Neural progenitor cell (in vitro differentiated cells): ENCODE data around the gene GADD45B. TPM values are rescaled to one million over a fixed set of nuclear protein-coding genes. Genes with fewer than 3 reads are reported as not detected.

Experiments used
- DNase-seq: peaks from one replicate; pipeline ENCODE4 v3.0.0-alpha.2; 2016; ENCODE audit warnings: low spot score
- H2AFZ ChIP-seq: fragments of 200-600 bp; sonication (generic); replicated peaks from 2 replicates; pipeline ENCODE4 v1.6.1; 2016; ENCODE audit warnings: antibody characterized with exemption
- H3F3A ChIP-seq: fragments of 200-600 bp; sonication (generic); 2 replicates; pipeline ENCODE4 v1.6.1; 2016; ENCODE audit warnings: antibody characterized with exemption, low read depth
- H3K27ac ChIP-seq: fragments of 200-600 bp; sonication (generic); 2 replicates; pipeline ENCODE4 v1.5.1; 2016; ENCODE audit warnings: mild to moderate bottlenecking
- H3K27me3 ChIP-seq: fragments of 200-600 bp; sonication (generic); 2 replicates; pipeline ENCODE4 v1.6.1; 2016; ENCODE audit warnings: mild to moderate bottlenecking, moderate library complexity
- H3K36me3 ChIP-seq: fragments of 200-600 bp; sonication (generic); 2 replicates; pipeline ENCODE4 v1.5.1; 2016
- H3K4me1 ChIP-seq: fragments of 200-600 bp; sonication (generic); 2 replicates; pipeline ENCODE4 v1.6.1; 2016; ENCODE audit warnings: mixed run types
- H3K4me2 ChIP-seq: fragments of 200-600 bp; sonication (generic); 2 replicates; pipeline ENCODE4 v1.6.1; 2016
- H3K4me3 ChIP-seq: fragments of 200-600 bp; sonication (generic); 2 replicates; pipeline ENCODE4 v1.5.1; 2016
- H3K79me2 ChIP-seq: fragments of 200-600 bp; sonication (generic); 2 replicates; pipeline ENCODE4 v1.6.1; 2016; ENCODE audit warnings: low read depth
- H3K9ac ChIP-seq: fragments of 200-600 bp; sonication (generic); 2 replicates; pipeline ENCODE4 v1.6.1; 2016
- H3K9me3 ChIP-seq: fragments of 200-600 bp; sonication (generic); 2 replicates; pipeline ENCODE4 v1.5.1; 2016; ENCODE audit warnings: low read depth
- H4K20me1 ChIP-seq: fragments of 200-600 bp; sonication (generic); 2 replicates; pipeline ENCODE4 v1.6.1; 2016; ENCODE audit warnings: low read depth
- H3K27ac Mint-ChIP-seq: 3 replicates; pipeline ENCODE4 v1.8.0; 2021; ENCODE audit warnings: mixed read lengths
- H3K27me3 Mint-ChIP-seq: 2 replicates; pipeline ENCODE4 v1.8.0; 2022; ENCODE audit warnings: low read depth, mild to moderate bottlenecking, inconsistent platforms, moderate library complexity, mixed read lengths; ENCODE audit not compliant: insufficient read depth
- H3K36me3 Mint-ChIP-seq: 3 replicates; pipeline ENCODE4 v1.8.0; 2021; ENCODE audit warnings: mixed read lengths
- H3K4me1 Mint-ChIP-seq: 3 replicates; pipeline ENCODE4 v1.8.0; 2021; ENCODE audit warnings: mixed read lengths
- H3K4me3 Mint-ChIP-seq: 3 replicates; pipeline ENCODE4 v1.8.0; 2021; ENCODE audit warnings: mild to moderate bottlenecking, moderate library complexity, mixed read lengths
- H3K9me3 Mint-ChIP-seq: 3 replicates; pipeline ENCODE4 v1.8.0; 2020; ENCODE audit warnings: mixed read lengths
- CTCF ChIP-seq: fragments of 200-600 bp; sonication (generic); IDR thresholded peaks from 2 replicates; pipeline ENCODE4 v1.5.1; 2017; ENCODE audit warnings: antibody characterized with exemption, mild to moderate bottlenecking
- EZH2 ChIP-seq: fragments of 200-600 bp; sonication (generic); IDR thresholded peaks from 2 replicates; pipeline ENCODE4 v1.6.1; 2017; ENCODE audit warnings: antibody characterized with exemption, mild to moderate bottlenecking, moderate library complexity
- EZH2phosphoT487 ChIP-seq: fragments of 200-600 bp; sonication (generic); IDR thresholded peaks from 2 replicates; pipeline ENCODE4 v1.6.1; 2017; ENCODE audit warnings: antibody characterized with exemption
- microRNA-seq: library from miRNA; unstranded; fragments of <30 nt; microRNA quantifications from one replicate; pipeline ENCODE4, GENCODE V29; 2016
- small RNA-seq: library from RNA; depleted of rRNA; stranded (forward); fragments of <200 nt; gene quantifications from one replicate; pipeline ENCODE3, GENCODE V24; 2015
- total RNA-seq: library from RNA; depleted of rRNA; stranded (reverse); fragments of >200 nt; gene quantifications from 2 replicates; pipeline ENCODE4 v1.2.3, GENCODE V29; 2015; ENCODE audit warnings: low replicate concordance

GADD45B gene
- total RNA-seq, 1 donor from 2014 or later, result 6.2 TPM

DNA sequence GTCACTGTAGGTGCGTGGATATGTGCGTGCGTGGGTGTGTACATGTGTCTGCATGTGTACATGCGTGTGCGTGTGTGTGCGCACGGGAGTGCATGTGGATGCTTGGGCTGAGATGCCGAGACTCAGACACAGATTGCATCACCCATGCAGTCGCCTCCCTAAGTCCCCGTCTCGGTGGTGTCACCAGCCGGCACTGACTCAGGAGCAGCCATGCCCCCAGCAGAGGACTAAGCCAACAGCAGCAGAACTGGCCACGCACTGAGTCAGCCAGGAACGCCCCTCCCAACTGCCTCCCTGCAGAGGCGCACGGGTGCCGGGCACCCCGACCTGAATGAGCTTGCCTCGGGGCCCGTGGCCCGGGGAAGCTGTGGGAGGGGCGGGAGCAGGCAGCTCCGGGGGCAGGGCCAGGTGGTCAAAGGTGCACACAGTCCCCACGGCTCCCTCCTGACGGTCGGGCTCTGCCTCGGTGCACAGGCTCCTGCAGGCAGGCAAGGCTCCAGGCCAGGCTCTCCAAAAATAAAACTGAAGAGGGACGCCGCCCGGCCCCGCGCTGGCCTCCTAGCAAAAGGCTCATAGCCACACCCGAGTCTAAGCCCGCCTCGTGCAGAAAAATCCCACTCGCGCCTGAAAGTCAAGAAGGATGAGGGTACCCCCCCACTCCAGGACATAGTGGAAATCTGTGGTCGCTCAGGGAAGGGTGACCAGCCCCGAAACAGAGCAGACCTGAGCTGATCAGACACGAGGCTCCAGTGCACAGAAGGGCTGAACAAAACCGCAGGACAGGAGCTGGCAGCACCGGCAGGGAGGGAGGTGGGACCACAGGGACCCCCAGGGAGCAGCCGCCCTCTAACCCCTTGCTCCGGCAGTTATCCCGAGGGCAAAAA lies 49.2 kb downstream of the GADD45B start:
- no peaks in the 10 kb centered on the region for H3K36me3 Mint-ChIP-seq
- Histone ChIP-seq H3K27ac (no peak overlapping the region), H3K9ac (no peak overlapping the region), H3K79me2 (no peaks in the 10 kb centered on the region), H3F3A (peaks cover 20% of the 10 kb centered on the region), H3K36me3 (no peaks in the 10 kb centered on the region), H3K4me3 (no peak overlapping the region), H3K4me1 (peaks cover 8% of the 10 kb centered on the region), H3K27me3 (no peaks in the 10 kb centered on the region), H3K4me2 (peak overlapping the region; percentile 36), H2AFZ (no peak overlapping the region), H3K9me3 (no peaks in the 10 kb centered on the region), H4K20me1 (no peaks in the 10 kb centered on the region)
- peaks cover 23% of the 10 kb centered on the region for H3K4me1 Mint-ChIP-seq
- no peak for DNase-seq
- H3K27me3 Mint-ChIP-seq, result peaks cover 8% of the 10 kb centered on the region
- H3K4me3 Mint-ChIP-seq, result no peak overlapping the region
- no peak for TF ChIP-seq EZH2
- TF ChIP-seq CTCF, result no peak
- TF ChIP-seq EZH2phosphoT487, result no peak
- H3K27ac Mint-ChIP-seq, result no peak overlapping the region
- no peaks in the 10 kb centered on the region for H3K9me3 Mint-ChIP-seq

GRCh38 chr19:2527171-2527570 lies 51.2 kb downstream of the GADD45B start:
- H3K4me3 Mint-ChIP-seq, result no peak overlapping the region
- H3F3A ChIP-seq, result peaks cover 20% of the 10 kb centered on the region
- H3K27me3 ChIP-seq, result no peaks in the 10 kb centered on the region
- peaks cover 2% of the 10 kb centered on the region for H3K36me3 Mint-ChIP-seq
- no peak overlapping the region for H3K27ac Mint-ChIP-seq
- peaks cover 8% of the 10 kb centered on the region for H3K9me3 Mint-ChIP-seq
- no peak overlapping the region for H3K27ac ChIP-seq
- no peaks in the 10 kb centered on the region for H4K20me1 ChIP-seq
- peaks cover 17% of the 10 kb centered on the region for H3K4me1 Mint-ChIP-seq
- no peak overlapping the region for H3K9ac ChIP-seq
- peaks cover 8% of the 10 kb centered on the region for H3K27me3 Mint-ChIP-seq
- no peaks in the 10 kb centered on the region for H3K9me3 ChIP-seq
- no peaks in the 10 kb centered on the region for H3K36me3 ChIP-seq
- no peak for TF ChIP-seq EZH2
- TF ChIP-seq CTCF, result no peak
- no peak for TF ChIP-seq EZH2phosphoT487
- DNase-seq, result no peak
- peaks cover 8% of the 10 kb centered on the region for H3K4me1 ChIP-seq
- H3K79me2 ChIP-seq, result no peaks in the 10 kb centered on the region
- H3K4me2 ChIP-seq, result no peak overlapping the region
- H2AFZ ChIP-seq, result no peak overlapping the region
- H3K4me3 ChIP-seq, result no peak overlapping the region

DNA sequence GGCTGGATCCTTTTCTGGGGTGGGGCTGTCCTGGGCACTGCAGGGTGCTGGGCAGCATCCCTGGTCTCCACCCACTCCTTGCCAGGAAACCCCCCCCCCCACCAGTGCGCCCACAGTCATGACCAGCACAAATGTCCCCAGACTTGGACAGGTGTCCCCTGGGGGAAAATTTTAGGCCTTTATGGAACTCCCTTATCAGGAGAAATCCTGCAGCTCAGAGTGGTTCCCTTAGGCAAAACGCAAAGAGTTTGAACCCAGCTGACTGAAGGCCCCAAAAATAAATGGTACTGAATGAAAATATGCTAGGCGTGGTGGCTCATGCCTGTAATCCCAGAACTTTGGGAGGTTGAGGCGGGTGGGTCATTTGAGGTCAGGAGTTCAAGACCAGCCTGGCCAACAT lies 51.8 kb downstream of the GADD45B start:
- no peak overlapping the region for H3K27ac ChIP-seq
- Mint-ChIP-seq H3K27ac (no peak overlapping the region), H3K36me3 (peaks cover 5% of the 10 kb centered on the region), H3K4me1 (peaks cover 17% of the 10 kb centered on the region), H3K4me3 (no peak overlapping the region), H3K27me3 (peaks cover 8% of the 10 kb centered on the region), H3K9me3 (peaks cover 11% of the 10 kb centered on the region)
- peaks cover 8% of the 10 kb centered on the region for H3K4me1 ChIP-seq
- H3K36me3 ChIP-seq, result no peaks in the 10 kb centered on the region
- DNase-seq, result no peak
- H3K4me3 ChIP-seq, result no peak overlapping the region
- H3K79me2 ChIP-seq, result no peaks in the 10 kb centered on the region
- H3F3A ChIP-seq, result peaks cover 20% of the 10 kb centered on the region
- H3K9me3 ChIP-seq, result no peaks in the 10 kb centered on the region
- H2AFZ ChIP-seq, result no peak overlapping the region
- H3K27me3 ChIP-seq, result no peaks in the 10 kb centered on the region
- H3K9ac ChIP-seq, result no peak overlapping the region
- H3K4me2 ChIP-seq, result no peak overlapping the region
- no peak for TF ChIP-seq EZH2phosphoT487
- no peak for TF ChIP-seq EZH2
- TF ChIP-seq CTCF, result no peak
- no peaks in the 10 kb centered on the region for H4K20me1 ChIP-seq

Small RNA genes within 50 kb of the gene (microRNA-seq; reads per million reads assigned to microRNA genes)
- not detected for gene MIR7108

Small RNA genes within 50 kb of the gene (small RNA-seq; reads per million reads assigned to genes)
- not detected for gene RNU6-993P

Other genes with a start within 250 kb of the GADD45B start
- 77.6 and 145 TPM in 2 replicates for gene PLEKHJ1, start 239.8 kb upstream of the GADD45B start, total RNA-seq
- gene SF3A2, start 239.3 kb upstream of the GADD45B start, total RNA-seq, result 14.4 and 50.7 TPM in 2 replicates
- gene AMH, start 226.8 kb upstream of the GADD45B start, total RNA-seq, result 3.5 and 22.4 TPM in 2 replicates
- 0.12 TPM in 1 of 2 replicates, not detected in the other for gene JSRP1, start 219.7 kb upstream of the GADD45B start, total RNA-seq
- gene PEAK3, start 194.0 kb upstream of the GADD45B start, total RNA-seq, result not detected in 2 replicates
- 1.5 TPM in 1 of 2 replicates, not detected in the other for gene LINGO3, start 168.0 kb upstream of the GADD45B start, total RNA-seq
- 183 and 317 TPM in 2 replicates for gene LSM7, start 147.5 kb upstream of the GADD45B start, total RNA-seq
- 20.7 and 90.9 TPM in 2 replicates for gene SPPL2B, start 147.4 kb upstream of the GADD45B start, total RNA-seq
- gene TMPRSS9, start 115.9 kb upstream of the GADD45B start, total RNA-seq, result 0.40 TPM in 1 of 2 replicates, not detected in the other
- gene TIMM13, start 48.5 kb upstream of the GADD45B start, total RNA-seq, result 22.3 and 37.9 TPM in 2 replicates
- gene LMNB2, start 19.2 kb upstream of the GADD45B start, total RNA-seq, result 78.0 and 246 TPM in 2 replicates
- 7.0 and 9.6 TPM in 2 replicates for gene GNG7, start 226.6 kb downstream of the GADD45B start, total RNA-seq
- gene DIRAS1, start 245.2 kb downstream of the GADD45B start, total RNA-seq, result 2.7 and 4.2 TPM in 2 replicates